Measurements from ENCODE around the gene MTMR10.
A peak's percentile ranks its signal among the peaks of the same experiment; 100 is the strongest.

Gene MTMR10

DNA sequence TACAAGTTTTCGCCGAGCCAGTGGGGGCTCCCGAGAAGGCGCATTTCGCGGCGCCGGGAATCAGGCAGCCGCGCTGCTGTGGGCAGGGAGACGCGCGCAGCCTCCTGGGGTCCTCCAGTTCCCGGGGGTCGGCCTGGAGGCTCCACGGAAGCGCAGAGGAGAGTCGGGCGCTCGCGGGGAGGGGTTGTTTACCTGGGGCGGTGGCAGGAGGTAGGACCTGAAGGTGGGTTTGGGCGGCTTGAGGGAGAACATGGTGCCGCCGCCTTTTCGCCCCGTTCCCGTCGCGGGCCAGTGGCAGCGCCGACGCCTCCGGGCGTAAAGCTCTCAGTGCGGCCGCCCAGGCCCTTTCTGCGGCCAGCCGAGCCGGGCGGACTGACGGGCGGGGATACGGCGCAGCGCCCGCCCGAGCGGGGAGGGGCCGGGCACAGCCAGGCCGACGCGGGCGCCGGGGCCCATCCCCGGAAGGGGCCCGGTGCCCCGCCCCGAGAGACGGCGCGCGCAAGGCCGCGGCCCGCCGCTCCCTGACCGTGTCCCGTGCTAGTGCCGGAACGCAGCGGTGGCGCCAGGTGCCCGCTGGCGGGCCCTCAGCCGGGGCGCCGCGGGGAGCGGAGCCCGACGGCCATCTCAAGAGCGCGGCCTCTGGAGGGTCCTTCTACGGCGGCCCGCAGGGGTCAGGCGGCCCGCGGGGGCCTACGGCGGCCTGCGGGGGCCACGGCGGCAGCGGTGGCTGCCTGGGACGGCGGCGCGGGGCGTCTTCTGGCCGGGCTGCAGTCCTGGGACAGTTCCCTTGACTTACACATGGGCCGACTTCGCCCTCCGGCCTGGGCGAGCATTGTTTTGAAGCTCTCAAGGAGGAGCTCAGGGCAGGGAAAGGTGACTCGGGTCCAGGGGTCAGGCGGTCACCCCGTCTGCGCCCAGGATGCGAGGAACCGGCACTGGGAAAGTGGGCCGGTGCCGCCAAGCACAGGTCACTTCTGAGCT is at the start of gene MTMR10:
Gene MTMR10 (minus strand): TSS at position 374 of the 981 bp plus-strand sequence. CDS start 122 bp downstream, at position 252.
- peak; percentile 84 for DNase-seq (ENCODE audit: low read depth)
- H3K4me3 ChIP-seq (replicated peaks; ENCODE audit: low read depth, low read length) = peak within 1 kb of the TSS; percentile 87
- TF ChIP-seq, protein P1, sequence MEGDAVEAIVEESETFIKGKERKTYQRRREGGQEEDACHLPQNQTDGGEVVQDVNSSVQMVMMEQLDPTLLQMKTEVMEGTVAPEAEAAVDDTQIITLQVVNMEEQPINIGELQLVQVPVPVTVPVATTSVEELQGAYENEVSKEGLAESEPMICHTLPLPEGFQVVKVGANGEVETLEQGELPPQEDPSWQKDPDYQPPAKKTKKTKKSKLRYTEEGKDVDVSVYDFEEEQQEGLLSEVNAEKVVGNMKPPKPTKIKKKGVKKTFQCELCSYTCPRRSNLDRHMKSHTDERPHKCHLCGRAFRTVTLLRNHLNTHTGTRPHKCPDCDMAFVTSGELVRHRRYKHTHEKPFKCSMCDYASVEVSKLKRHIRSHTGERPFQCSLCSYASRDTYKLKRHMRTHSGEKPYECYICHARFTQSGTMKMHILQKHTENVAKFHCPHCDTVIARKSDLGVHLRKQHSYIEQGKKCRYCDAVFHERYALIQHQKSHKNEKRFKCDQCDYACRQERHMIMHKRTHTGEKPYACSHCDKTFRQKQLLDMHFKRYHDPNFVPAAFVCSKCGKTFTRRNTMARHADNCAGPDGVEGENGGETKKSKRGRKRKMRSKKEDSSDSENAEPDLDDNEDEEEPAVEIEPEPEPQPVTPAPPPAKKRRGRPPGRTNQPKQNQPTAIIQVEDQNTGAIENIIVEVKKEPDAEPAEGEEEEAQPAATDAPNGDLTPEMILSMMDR (IDR thresholded peaks at IDR 0.05; ENCODE audit: low read length, missing control alignments) = no peak

DNA sequence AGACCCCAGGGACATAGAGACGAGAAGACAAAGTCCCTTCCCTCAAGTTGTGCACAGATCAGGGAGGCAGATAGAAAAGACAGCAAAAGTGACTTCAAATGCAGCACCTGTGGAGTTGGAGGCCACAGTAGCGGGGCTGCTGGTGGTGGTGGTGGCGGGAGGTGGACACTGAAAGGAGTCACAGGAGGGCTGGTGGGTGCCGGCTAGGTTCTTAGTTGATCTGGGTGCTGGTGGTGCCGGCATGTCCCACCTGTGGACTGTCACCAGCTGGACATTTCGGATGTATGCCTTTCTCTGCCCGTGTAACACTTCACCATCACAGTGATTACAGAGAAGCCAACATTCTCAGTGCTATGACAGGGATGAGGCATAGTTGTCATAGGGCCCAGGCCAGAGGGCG is 49.2 kb upstream of the MTMR10 start:
- no peak for DNase-seq (ENCODE audit: low read depth)
- no peak overlapping the region for H3K4me3 ChIP-seq (replicated peaks; ENCODE audit: low read depth, low read length)
- TF ChIP-seq, protein P1 (IDR thresholded peaks at IDR 0.05; ENCODE audit: low read length, missing control alignments) = no peak

DNA sequence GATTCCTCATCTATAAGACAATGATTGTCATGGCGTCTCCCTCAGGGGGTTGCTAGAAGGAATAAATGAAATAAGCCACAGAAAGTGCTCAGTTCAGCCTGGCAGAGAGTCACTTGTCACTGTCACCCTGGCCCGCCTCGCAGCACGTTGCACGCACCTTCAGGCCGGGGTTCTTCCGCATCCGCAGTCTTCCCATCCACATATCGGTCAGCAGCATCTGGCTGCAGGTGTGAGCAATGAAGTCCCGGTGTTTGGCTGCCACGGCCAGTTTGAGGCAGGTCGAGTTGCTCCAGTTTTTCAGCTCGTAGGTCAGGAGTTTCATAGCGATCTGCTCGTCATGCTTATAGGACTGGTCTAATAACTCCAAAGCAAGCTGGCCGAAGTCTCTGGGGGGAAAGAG is 48.5 kb upstream of the MTMR10 start:
- TF ChIP-seq, protein P1 (IDR thresholded peaks at IDR 0.05; ENCODE audit: low read length, missing control alignments) = no peak
- DNase-seq (ENCODE audit: low read depth) = no peak
- H3K4me3 ChIP-seq (replicated peaks; ENCODE audit: low read depth, low read length) = no peak overlapping the region

GRCh38 chr15:31037731-31038477 is 46.5 kb upstream of the MTMR10 start:
- TF ChIP-seq, protein P1 (IDR thresholded peaks at IDR 0.05; ENCODE audit: low read length, missing control alignments) = no peak

DNA sequence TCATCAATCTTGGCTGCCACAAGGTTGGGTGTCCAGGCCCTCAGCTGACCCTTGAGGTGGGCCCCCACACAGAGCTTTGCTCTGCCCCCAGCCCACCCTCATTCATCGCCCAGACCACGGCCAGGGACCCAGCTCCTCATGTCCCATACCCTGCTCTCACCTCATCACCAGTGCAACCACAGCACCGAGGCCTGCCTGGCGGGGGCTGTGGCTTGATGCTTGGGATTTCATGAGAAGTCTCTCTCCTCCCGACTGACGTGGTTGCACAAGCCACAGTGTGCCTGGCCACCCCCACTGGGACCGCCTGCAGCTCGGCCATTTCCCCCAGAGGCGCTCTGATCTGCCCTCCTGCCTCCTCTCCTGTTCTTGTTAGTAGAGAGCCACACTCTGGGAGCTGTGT is 45.4 kb upstream of the MTMR10 start:
- DNase-seq (ENCODE audit: low read depth) = no peak
- no peak overlapping the region for H3K4me3 ChIP-seq (replicated peaks; ENCODE audit: low read depth, low read length)
- TF ChIP-seq, protein P1 (IDR thresholded peaks at IDR 0.05; ENCODE audit: low read length, missing control alignments) = no peak

More at GRCh38 chr15:31037731-31038477, 46.5 kb upstream of the MTMR10 start:
- no peak for DNase-seq (ENCODE audit: low read depth)
- H3K4me3 ChIP-seq (replicated peaks; ENCODE audit: low read depth, low read length) = no peak overlapping the region

GRCh38 chr15:31035610-31036009 is 44.2 kb upstream of the MTMR10 start:
- no peak overlapping the region for H3K4me3 ChIP-seq (replicated peaks; ENCODE audit: low read depth, low read length)
- DNase-seq (ENCODE audit: low read depth) = no peak
- TF ChIP-seq, protein P1 (IDR thresholded peaks at IDR 0.05; ENCODE audit: low read length, missing control alignments) = no peak
